Osteocyte (in vitro differentiated cells): Measurements from ENCODE around the gene UBTD1. TPM values are rescaled to one million over a fixed set of nuclear protein-coding genes. Genes with fewer than 3 reads are reported as not detected.
"Not testable (repeated sequence)": the region's sequence is repeated elsewhere in the genome, so short reads cannot be mapped to it uniquely, and the experiment has no call there.

Source experiments
- DNase-seq: peaks from one replicate; pipeline ENCODE4 v3.0.0; 2021; ENCODE audit warnings: mixed read lengths; ENCODE audit not compliant: unreplicated experiment; ENCODE audit errors: extremely low spot score
- H3K27ac Mint-ChIP-seq: one replicate; pipeline ENCODE4 v1.8.0; 2021; ENCODE audit warnings: mild to moderate bottlenecking, mixed read lengths; ENCODE audit not compliant: unreplicated experiment
- H3K27me3 Mint-ChIP-seq: one replicate; pipeline ENCODE4 v1.8.0; 2021; ENCODE audit warnings: mixed read lengths; ENCODE audit not compliant: unreplicated experiment
- H3K36me3 Mint-ChIP-seq: one replicate; pipeline ENCODE4 v1.8.0; 2021; ENCODE audit warnings: mixed read lengths; ENCODE audit not compliant: unreplicated experiment
- H3K4me1 Mint-ChIP-seq: one replicate; pipeline ENCODE4 v1.8.0; 2021; ENCODE audit warnings: mixed read lengths; ENCODE audit not compliant: unreplicated experiment
- H3K4me3 Mint-ChIP-seq: one replicate; pipeline ENCODE4 v1.8.0; 2021; ENCODE audit warnings: mild to moderate bottlenecking, moderate library complexity, mixed read lengths; ENCODE audit not compliant: unreplicated experiment
- H3K9me3 Mint-ChIP-seq: one replicate; pipeline ENCODE4 v1.8.0; 2021; ENCODE audit warnings: mixed read lengths; ENCODE audit not compliant: unreplicated experiment
- total RNA-seq: library from RNA; stranded (reverse); gene quantifications from 2 replicates; pipeline ENCODE4 v1.2.1, GENCODE V29; 2021
- TF ChIP-seq, protein P1 (sequence below): fragments of 200-600 bp; sonication (generic); IDR thresholded peaks from 2 replicates; pipeline ENCODE4 v1.5.0; 2021; ENCODE audit warnings: antibody characterized with exemption, mild to moderate bottlenecking, moderate library complexity

The UBTD1 gene
- total RNA-seq, 1 donor from 2014 or later, result 25.6 TPM

DNA sequence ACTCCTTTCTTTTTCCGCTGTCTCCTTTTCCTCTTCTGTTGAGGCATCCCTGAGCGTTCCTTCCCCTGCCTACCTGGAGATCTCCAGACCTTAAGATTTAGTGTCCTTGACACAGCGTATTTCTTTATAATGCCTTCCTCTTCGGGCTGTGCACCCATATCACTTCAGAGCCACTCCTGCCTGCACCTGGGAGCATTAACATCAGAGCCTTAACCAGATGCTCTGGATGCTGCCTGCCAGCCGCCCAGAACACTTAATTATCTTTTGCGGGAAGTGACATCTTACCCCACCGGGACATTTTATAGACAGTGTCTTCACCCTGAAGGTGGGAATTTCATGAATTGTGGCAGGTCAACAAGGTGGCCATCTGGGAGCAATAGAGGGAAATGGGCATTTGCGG, 24.2 kb downstream of the UBTD1 start:
- no peak overlapping the region for H3K27ac Mint-ChIP-seq
- H3K4me1 Mint-ChIP-seq, result peaks cover 19% of the 10 kb centered on the region
- TF ChIP-seq, protein P1, sequence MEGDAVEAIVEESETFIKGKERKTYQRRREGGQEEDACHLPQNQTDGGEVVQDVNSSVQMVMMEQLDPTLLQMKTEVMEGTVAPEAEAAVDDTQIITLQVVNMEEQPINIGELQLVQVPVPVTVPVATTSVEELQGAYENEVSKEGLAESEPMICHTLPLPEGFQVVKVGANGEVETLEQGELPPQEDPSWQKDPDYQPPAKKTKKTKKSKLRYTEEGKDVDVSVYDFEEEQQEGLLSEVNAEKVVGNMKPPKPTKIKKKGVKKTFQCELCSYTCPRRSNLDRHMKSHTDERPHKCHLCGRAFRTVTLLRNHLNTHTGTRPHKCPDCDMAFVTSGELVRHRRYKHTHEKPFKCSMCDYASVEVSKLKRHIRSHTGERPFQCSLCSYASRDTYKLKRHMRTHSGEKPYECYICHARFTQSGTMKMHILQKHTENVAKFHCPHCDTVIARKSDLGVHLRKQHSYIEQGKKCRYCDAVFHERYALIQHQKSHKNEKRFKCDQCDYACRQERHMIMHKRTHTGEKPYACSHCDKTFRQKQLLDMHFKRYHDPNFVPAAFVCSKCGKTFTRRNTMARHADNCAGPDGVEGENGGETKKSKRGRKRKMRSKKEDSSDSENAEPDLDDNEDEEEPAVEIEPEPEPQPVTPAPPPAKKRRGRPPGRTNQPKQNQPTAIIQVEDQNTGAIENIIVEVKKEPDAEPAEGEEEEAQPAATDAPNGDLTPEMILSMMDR, result no peak
- no peak overlapping the region for H3K4me3 Mint-ChIP-seq
- H3K27me3 Mint-ChIP-seq, result no peaks in the 10 kb centered on the region
- no peaks in the 10 kb centered on the region for H3K9me3 Mint-ChIP-seq
- no peaks in the 10 kb centered on the region for H3K36me3 Mint-ChIP-seq
- no peak for DNase-seq

DNA sequence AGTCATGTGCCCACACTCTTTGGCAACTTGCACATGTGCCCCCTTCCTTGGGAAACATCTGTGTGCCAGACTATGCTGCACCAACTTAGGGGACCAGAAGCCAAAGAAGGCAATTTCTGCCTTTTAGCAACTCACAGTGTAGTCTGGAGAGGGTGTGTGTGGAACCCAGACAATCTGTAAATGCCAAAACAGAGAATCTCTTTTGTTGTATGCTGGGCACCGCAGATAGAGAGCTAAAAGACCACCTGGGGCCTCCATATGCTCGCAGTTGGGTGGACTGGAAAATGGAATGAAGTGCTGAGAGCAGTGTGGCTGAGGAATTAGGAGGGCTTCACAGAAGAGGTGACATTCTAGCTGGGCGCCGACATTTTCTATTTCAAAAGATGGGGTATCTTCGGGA, 26.4 kb downstream of the UBTD1 start:
- no peaks in the 10 kb centered on the region for H3K27me3 Mint-ChIP-seq
- TF ChIP-seq, protein P1, result no peak
- H3K36me3 Mint-ChIP-seq, result no peaks in the 10 kb centered on the region
- peaks cover 2% of the 10 kb centered on the region for H3K4me1 Mint-ChIP-seq
- H3K9me3 Mint-ChIP-seq, result no peaks in the 10 kb centered on the region
- H3K27ac Mint-ChIP-seq, result no peak overlapping the region
- no peak for DNase-seq
- H3K4me3 Mint-ChIP-seq, result no peak overlapping the region

DNA sequence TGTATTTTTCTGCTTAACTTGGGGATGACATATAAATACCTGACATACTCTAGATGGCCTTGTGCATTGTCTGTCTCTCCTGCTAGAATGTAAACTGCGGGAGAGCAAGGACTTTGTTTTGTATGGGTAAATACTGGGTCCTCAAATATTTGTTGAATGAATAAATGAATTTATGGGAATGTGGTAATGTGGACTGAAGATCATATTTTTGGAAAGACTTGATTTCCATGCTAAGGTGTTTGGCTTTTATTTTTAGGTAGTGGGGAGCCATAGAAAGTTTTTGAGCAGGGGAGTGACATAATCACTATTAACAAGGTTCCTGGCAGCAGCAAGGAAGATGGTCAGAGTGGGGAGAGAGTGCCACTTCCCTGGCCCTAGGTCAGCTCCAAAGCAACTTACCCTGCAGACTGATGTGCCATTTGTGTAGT, 27.0 kb downstream of the UBTD1 start:
- Mint-ChIP-seq H3K27ac (no peak overlapping the region), H3K27me3 (no peaks in the 10 kb centered on the region), H3K4me1 (peaks cover 2% of the 10 kb centered on the region), H3K36me3 (no peaks in the 10 kb centered on the region), H3K4me3 (no peak overlapping the region), H3K9me3 (no peaks in the 10 kb centered on the region)
- TF ChIP-seq, protein P1, result no peak
- DNase-seq, result no peak

DNA sequence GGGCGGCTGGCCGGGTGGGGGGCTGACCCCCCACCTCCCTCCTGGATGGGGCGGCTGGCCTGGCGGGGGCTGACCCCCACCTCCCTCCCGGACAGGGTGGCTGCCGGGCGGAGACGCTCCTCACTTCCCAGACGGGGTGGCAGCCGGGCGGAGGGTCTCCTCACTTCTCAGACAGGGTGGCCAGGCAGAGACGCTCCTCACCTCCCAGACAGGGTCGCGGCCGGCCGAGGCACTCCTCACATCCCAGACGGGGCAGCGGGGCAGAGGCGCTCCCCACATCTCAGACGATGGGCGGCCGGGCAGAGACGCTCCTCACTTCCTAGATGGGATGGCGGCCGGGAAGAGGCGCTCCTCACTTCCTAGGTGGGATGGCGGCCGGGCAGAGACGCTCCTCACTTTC, 30.2 kb downstream of the UBTD1 start:
- H3K36me3 Mint-ChIP-seq, H3K27ac Mint-ChIP-seq, H3K9me3 Mint-ChIP-seq, H3K4me3 Mint-ChIP-seq, DNase-seq, H3K27me3 Mint-ChIP-seq: not testable (repeated sequence)
- H3K4me1 Mint-ChIP-seq, result peaks cover 23% of the 10 kb centered on the region

DNA sequence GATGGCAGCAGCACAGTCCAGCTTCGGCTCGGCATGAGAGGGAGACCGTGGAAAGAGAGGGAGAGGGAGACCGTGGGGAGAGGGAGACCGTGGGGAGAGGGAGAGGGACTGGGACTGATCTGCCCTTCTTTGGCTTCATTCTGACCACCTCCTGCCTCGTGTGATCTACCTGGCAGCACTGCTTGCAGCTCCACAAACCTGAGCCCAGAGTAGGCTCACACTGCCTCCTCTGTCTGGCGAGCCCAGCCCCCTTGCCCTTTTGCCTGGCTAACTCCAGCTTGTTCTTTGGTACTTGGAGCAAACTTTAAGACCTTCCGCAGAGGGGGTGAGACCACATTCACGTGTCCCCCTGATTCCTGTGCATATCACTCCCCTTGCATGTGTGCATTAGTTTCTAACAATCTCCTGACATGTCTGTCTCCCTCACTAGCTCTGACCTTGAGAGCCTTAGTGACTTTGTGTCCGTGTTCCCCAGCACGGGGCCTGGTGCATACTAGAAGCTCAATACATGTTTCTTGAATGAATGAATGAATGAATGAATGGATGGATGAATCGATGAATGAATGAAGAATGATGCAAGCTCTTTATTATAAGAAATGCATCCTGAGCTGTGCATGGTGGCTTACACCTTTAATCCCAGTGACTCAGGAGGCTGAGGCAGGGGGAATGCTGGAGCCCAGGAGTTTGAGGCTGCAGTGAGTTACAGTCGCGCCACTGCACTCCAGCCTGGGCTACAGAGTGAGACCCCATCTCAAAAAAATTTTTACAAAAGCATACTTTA, 31.2 kb downstream of the UBTD1 start:
- Mint-ChIP-seq H3K4me1 (peaks cover 31% of the 10 kb centered on the region), H3K36me3 (no peaks in the 10 kb centered on the region), H3K4me3 (no peak overlapping the region), H3K27ac (no peak overlapping the region), H3K27me3 (no peaks in the 10 kb centered on the region), H3K9me3 (no peaks in the 10 kb centered on the region)
- DNase-seq, result no peak
- TF ChIP-seq, protein P1, result no peak
